NB4 (cell line): ENCODE data around the gene INTS1.

Experiments
- MYC ChIP-seq: IDR thresholded peaks from 2 replicates; pipeline ENCODE4 v1.6.1; 2011; ENCODE audit warnings: low read depth, low read length
- POLR2A ChIP-seq: IDR thresholded peaks from 2 replicates; pipeline ENCODE4 v1.6.1; 2011; ENCODE audit warnings: mild to moderate bottlenecking; ENCODE audit not compliant: insufficient read length; ENCODE audit errors: extremely low read depth
- TF ChIP-seq, protein P1 (sequence below): IDR thresholded peaks from one replicate; pipeline ENCODE4 v1.5.1; 2012; ENCODE audit warnings: low read depth, low read length
- TF ChIP-seq, protein P2 (sequence below): IDR thresholded peaks from 2 replicates; pipeline ENCODE4 v1.6.1; 2011; ENCODE audit warnings: low read depth, low read length

DNA sequence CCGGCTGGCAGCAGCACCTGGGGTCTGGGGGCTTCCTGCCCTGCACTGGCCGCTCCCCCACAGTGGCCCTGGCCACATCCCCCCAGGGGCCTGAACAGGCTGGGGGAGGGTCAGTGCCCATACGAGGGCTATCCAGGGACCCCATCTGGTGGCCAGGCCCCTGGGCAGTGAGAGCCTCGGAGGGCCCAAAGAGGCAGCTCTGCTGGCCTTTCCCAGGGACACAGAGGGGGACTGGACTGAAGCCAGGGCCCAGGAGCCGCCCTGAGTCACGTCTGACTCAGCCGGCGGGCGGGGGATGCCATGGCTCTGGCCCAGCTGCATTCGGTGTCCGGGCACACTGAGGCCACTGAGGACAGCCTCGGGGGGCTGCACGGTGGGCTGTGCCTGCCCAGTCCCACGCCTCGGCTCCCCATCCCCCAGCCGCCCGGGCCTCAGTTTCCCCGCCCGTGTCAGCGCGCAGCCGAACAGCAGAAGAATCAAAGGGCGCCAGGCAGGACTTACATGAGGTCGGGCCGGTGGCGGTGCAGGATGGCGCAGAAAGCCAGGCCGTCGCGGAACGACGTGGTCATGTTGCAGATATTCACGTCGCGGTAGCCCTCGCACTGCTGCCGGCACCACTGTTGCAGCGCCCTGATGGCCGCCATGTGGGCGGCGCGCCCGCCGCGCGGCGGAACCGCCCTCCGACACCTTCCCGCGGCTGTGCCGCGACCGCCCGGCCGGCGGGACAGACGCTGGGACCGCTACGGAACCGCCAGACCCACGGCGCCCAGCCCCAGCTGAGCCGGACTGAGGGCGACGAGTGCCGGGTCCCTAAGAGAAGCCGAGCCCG is 45.3 kb downstream of the INTS1 start, which contains the start of gene MICALL2:
- TF ChIP-seq, protein P1, sequence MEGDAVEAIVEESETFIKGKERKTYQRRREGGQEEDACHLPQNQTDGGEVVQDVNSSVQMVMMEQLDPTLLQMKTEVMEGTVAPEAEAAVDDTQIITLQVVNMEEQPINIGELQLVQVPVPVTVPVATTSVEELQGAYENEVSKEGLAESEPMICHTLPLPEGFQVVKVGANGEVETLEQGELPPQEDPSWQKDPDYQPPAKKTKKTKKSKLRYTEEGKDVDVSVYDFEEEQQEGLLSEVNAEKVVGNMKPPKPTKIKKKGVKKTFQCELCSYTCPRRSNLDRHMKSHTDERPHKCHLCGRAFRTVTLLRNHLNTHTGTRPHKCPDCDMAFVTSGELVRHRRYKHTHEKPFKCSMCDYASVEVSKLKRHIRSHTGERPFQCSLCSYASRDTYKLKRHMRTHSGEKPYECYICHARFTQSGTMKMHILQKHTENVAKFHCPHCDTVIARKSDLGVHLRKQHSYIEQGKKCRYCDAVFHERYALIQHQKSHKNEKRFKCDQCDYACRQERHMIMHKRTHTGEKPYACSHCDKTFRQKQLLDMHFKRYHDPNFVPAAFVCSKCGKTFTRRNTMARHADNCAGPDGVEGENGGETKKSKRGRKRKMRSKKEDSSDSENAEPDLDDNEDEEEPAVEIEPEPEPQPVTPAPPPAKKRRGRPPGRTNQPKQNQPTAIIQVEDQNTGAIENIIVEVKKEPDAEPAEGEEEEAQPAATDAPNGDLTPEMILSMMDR: no peak
- TF ChIP-seq POLR2A (peak; percentile 95), MYC (peak; percentile 3; the same call in 1 of the 2 replicates)
- TF ChIP-seq, protein P2, sequence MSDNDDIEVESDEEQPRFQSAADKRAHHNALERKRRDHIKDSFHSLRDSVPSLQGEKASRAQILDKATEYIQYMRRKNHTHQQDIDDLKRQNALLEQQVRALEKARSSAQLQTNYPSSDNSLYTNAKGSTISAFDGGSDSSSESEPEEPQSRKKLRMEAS: 0 out of 2 replicates have a peak, but pooled peaks have one; percentile 3
